Neural cell (in vitro differentiated cells): ENCODE results near the gene RBFOX2. TPM values are rescaled to one million over a fixed set of nuclear protein-coding genes. Genes with fewer than 3 reads are reported as not detected.

Experiments
- H2AFZ ChIP-seq: fragments of 200-600, 300-800 bp; sonication (generic), shearing (Covaris generic); 2 replicates; pipeline ENCODE4 v1.6.0; 2014; ENCODE audit warnings: low read depth, mild to moderate bottlenecking, antibody characterized with exemption, low read length, moderate library complexity
- H3F3A ChIP-seq: fragments of 200-600 bp; shearing (Covaris generic); 2 replicates; pipeline ENCODE4 v1.6.1; 2016; ENCODE audit warnings: mild to moderate bottlenecking, moderate library complexity, mixed read lengths, antibody characterized with exemption, low read length; ENCODE audit not compliant: insufficient read depth, poor library complexity, severe bottlenecking
- H3K27ac ChIP-seq: fragments of 200-600, 300-800 bp; sonication (generic), shearing (Covaris generic); 2 replicates; pipeline ENCODE4 v1.5.1; 2014; ENCODE audit warnings: mild to moderate bottlenecking, low read length, moderate library complexity
- H3K27me3 ChIP-seq: fragments of 300-800, 200-600 bp; sonication (generic), shearing (Covaris generic); 2 replicates; pipeline ENCODE4 v1.6.0; 2014; ENCODE audit warnings: mild to moderate bottlenecking, low read depth, low read length, moderate library complexity; ENCODE audit not compliant: insufficient read depth
- H3K36me3 ChIP-seq: fragments of 300-800, 200-600 bp; sonication (generic), shearing (Covaris generic); 2 replicates; pipeline ENCODE4 v1.5.1; 2014; ENCODE audit warnings: mild to moderate bottlenecking, antibody characterized with exemption, low read length, moderate library complexity; ENCODE audit not compliant: insufficient read depth
- H3K4me2 ChIP-seq: fragments of 300-800, 200-600 bp; sonication (generic), shearing (Covaris generic); 2 replicates; pipeline ENCODE4 v1.6.0; 2014; ENCODE audit warnings: mild to moderate bottlenecking, low read length
- H3K4me3 ChIP-seq: fragments of 300-800, 200-600 bp; sonication (generic), shearing (Covaris generic); 2 replicates; pipeline ENCODE4 v1.5.1; 2014; ENCODE audit warnings: mild to moderate bottlenecking, low read length, moderate library complexity
- H3K79me2 ChIP-seq: fragments of 200-600 bp; shearing (Covaris generic); replicated peaks from 2 replicates; pipeline ENCODE4 v1.6.0; 2014; ENCODE audit warnings: mild to moderate bottlenecking, low read length, moderate library complexity; ENCODE audit not compliant: insufficient read depth
- H3K9ac ChIP-seq: fragments of 300-800, 200-600 bp; sonication (generic), shearing (Covaris generic); 2 replicates; pipeline ENCODE4 v1.6.1; 2016; ENCODE audit warnings: mild to moderate bottlenecking, low read length, mixed read lengths
- H3K9me2 ChIP-seq: fragments of 200-600 bp; shearing (Covaris generic); 2 replicates; pipeline ENCODE4 v1.6.1; 2016; ENCODE audit warnings: mild to moderate bottlenecking, low read length, mixed read lengths; ENCODE audit not compliant: insufficient read depth
- H3K9me3 ChIP-seq: fragments of 200-600, 300-800 bp; sonication (generic), shearing (Covaris generic); 2 replicates; pipeline ENCODE4 v1.6.1; 2016; ENCODE audit warnings: mild to moderate bottlenecking, mixed run types, low read length, moderate library complexity, mixed read lengths
- H4K20me1 ChIP-seq: fragments of 200-600 bp; shearing (Covaris generic); 2 replicates; pipeline ENCODE4 v1.6.1; 2016; ENCODE audit warnings: mild to moderate bottlenecking, mixed run types; ENCODE audit not compliant: insufficient read depth
- EP300 ChIP-seq: fragments of 450-650 bp; conservative IDR thresholded peaks from 2 replicates; pipeline ENCODE4 v1.6.1; 2014; ENCODE audit warnings: antibody characterized with exemption, mild to moderate bottlenecking, moderate library complexity; ENCODE audit not compliant: poor library complexity, severe bottlenecking
- EZH2 ChIP-seq: fragments of 200-600, 300-800 bp; shearing (Covaris generic), sonication (generic); IDR thresholded peaks from 2 replicates; pipeline ENCODE4 v1.6.1; 2014; ENCODE audit warnings: antibody characterized with exemption, low read length, borderline replicate concordance, mild to moderate bottlenecking; ENCODE audit not compliant: insufficient read depth, poor library complexity, severe bottlenecking
- MXI1 ChIP-seq: fragments of 450-650 bp; conservative IDR thresholded peaks from 2 replicates; pipeline ENCODE4 v1.6.1; 2014; ENCODE audit warnings: antibody characterized with exemption, mild to moderate bottlenecking; ENCODE audit not compliant: poor library complexity, severe bottlenecking
- POLR2AphosphoS5 ChIP-seq: IDR thresholded peaks from 2 replicates; pipeline ENCODE4 v1.6.1; 2012
- RAD21 ChIP-seq: fragments of 450-650 bp; conservative IDR thresholded peaks from 2 replicates; pipeline ENCODE4 v1.6.1; 2014; ENCODE audit warnings: antibody characterized with exemption, mild to moderate bottlenecking, moderate library complexity
- SMC3 ChIP-seq: fragments of 450-650 bp; conservative IDR thresholded peaks from 2 replicates; pipeline ENCODE4 v1.6.1; 2014; ENCODE audit warnings: antibody characterized with exemption, mild to moderate bottlenecking, moderate library complexity; ENCODE audit not compliant: poor library complexity
- TAF1 ChIP-seq: IDR thresholded peaks from 2 replicates; pipeline ENCODE4 v1.6.1; 2012; ENCODE audit warnings: low read depth
- polyA plus RNA-seq: library from polyadenylated mRNA; depleted of rRNA; stranded (reverse); fragments of >200 nt; gene quantifications from 2 replicates; pipeline ENCODE4 v1.2.3, GENCODE V29; 2014
- TF ChIP-seq, protein P1 (sequence below): IDR thresholded peaks from 2 replicates; pipeline ENCODE4 v1.6.1; 2012; ENCODE audit warnings: borderline replicate concordance
- TF ChIP-seq, protein P2 (sequence below): fragments of 450-650 bp; IDR thresholded peaks from 2 replicates; pipeline ENCODE4 v1.5.1; 2014; ENCODE audit warnings: antibody characterized with exemption, mild to moderate bottlenecking, moderate library complexity; ENCODE audit not compliant: poor library complexity, severe bottlenecking

RBFOX2 gene
- polyA plus RNA-seq, 1 donor from 2014 or later, result 529 TPM

DNA sequence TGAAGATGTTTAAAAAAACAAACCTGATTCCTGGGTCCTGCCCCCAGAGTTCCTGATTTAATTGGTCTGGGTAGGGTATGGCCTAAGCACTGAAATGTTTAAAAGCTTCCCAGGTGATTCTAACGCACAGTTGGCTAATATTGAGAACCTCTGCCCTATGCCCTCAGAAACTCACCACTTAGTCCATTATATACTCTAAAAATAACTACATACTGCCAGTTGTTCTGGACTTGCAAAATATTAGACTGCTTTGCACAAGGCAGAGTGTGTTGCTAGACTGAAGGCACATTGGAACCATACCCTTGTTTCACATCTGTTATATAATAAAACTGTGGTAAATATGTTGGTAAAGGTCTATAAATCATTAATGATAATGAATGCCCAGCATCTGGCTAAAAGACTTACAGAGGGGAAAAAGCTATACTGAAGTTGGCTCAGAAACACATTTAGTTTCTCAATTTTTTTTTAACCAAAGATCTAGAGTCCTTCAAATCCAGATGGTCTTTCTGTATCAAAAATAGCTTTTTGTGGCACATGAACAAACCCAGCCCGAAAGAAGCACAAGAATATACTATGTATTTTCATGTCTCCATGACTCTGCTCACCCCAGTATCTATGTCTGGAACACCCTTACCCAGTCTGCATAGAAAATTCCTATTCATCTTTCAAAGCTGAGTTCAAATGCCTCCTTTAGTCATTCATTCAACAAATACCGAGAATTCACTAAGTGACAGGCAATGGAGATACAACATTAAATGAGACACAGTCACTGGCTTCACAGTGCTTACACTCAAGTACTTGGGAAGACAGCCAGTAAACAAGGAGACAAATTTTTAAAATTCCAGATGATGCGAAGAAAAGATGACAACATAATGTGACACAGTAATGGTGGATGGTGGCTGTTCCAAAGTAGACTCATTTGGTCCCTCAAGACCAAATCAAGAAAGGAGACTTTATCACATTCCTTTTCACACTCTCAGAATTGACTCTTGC, 44.1 kb downstream of the RBFOX2 start:
- no peaks in the 10 kb centered on the region for H3K9me2 ChIP-seq
- no peaks in the 10 kb centered on the region for H3K9me3 ChIP-seq
- H3F3A ChIP-seq, result no peaks in the 10 kb centered on the region
- no peak overlapping the region for H3K9ac ChIP-seq
- H3K27me3 ChIP-seq, result no peaks in the 10 kb centered on the region
- H4K20me1 ChIP-seq, result no peaks in the 10 kb centered on the region
- H2AFZ ChIP-seq, result no peak overlapping the region
- H3K4me2 ChIP-seq, result no peak overlapping the region
- TF ChIP-seq SMC3 (no peak), POLR2AphosphoS5 (no peak), EP300 (no peak), RAD21 (no peak), TAF1 (no peak), EZH2 (no peak), MXI1 (no peak)
- TF ChIP-seq, protein P1, sequence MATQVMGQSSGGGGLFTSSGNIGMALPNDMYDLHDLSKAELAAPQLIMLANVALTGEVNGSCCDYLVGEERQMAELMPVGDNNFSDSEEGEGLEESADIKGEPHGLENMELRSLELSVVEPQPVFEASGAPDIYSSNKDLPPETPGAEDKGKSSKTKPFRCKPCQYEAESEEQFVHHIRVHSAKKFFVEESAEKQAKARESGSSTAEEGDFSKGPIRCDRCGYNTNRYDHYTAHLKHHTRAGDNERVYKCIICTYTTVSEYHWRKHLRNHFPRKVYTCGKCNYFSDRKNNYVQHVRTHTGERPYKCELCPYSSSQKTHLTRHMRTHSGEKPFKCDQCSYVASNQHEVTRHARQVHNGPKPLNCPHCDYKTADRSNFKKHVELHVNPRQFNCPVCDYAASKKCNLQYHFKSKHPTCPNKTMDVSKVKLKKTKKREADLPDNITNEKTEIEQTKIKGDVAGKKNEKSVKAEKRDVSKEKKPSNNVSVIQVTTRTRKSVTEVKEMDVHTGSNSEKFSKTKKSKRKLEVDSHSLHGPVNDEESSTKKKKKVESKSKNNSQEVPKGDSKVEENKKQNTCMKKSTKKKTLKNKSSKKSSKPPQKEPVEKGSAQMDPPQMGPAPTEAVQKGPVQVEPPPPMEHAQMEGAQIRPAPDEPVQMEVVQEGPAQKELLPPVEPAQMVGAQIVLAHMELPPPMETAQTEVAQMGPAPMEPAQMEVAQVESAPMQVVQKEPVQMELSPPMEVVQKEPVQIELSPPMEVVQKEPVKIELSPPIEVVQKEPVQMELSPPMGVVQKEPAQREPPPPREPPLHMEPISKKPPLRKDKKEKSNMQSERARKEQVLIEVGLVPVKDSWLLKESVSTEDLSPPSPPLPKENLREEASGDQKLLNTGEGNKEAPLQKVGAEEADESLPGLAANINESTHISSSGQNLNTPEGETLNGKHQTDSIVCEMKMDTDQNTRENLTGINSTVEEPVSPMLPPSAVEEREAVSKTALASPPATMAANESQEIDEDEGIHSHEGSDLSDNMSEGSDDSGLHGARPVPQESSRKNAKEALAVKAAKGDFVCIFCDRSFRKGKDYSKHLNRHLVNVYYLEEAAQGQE, result no peak
- TF ChIP-seq, protein P2, sequence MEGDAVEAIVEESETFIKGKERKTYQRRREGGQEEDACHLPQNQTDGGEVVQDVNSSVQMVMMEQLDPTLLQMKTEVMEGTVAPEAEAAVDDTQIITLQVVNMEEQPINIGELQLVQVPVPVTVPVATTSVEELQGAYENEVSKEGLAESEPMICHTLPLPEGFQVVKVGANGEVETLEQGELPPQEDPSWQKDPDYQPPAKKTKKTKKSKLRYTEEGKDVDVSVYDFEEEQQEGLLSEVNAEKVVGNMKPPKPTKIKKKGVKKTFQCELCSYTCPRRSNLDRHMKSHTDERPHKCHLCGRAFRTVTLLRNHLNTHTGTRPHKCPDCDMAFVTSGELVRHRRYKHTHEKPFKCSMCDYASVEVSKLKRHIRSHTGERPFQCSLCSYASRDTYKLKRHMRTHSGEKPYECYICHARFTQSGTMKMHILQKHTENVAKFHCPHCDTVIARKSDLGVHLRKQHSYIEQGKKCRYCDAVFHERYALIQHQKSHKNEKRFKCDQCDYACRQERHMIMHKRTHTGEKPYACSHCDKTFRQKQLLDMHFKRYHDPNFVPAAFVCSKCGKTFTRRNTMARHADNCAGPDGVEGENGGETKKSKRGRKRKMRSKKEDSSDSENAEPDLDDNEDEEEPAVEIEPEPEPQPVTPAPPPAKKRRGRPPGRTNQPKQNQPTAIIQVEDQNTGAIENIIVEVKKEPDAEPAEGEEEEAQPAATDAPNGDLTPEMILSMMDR, result no peak
- no peaks in the 10 kb centered on the region for H3K36me3 ChIP-seq
- H3K4me3 ChIP-seq, result no peak overlapping the region
- H3K27ac ChIP-seq, result no peak overlapping the region
- no peaks in the 10 kb centered on the region for H3K79me2 ChIP-seq

DNA sequence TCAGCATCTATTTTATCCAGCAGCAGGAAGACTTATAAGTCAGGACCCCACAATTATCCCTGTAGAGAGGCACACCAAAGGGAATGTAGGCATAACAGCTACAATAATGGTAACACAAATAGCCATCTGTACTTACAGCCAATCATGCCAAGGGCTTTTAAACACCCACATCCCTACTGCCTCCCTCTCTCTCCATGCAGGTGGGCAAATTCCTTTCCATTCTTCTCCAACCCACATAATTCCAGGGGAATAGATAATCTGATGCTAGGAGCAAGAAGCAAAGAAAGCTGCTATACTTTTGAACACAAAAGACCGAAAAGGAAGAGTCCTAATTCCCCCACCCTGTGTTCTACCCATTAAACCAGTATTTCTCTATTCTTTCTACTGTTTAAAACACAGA, 46.7 kb downstream of the RBFOX2 start:
- Histone ChIP-seq H3K36me3 (no peaks in the 10 kb centered on the region), H3K9ac (no peak overlapping the region), H3K27me3 (no peaks in the 10 kb centered on the region), H2AFZ (no peak overlapping the region), H3K9me2 (no peaks in the 10 kb centered on the region), H3K4me3 (no peak overlapping the region), H3K9me3 (no peaks in the 10 kb centered on the region), H3K79me2 (peaks cover 3% of the 10 kb centered on the region), H4K20me1 (no peaks in the 10 kb centered on the region), H3K4me2 (no peak overlapping the region), H3K27ac (no peak overlapping the region), H3F3A (no peaks in the 10 kb centered on the region)
- TF ChIP-seq SMC3 (no peak), EP300 (peak; percentile 32), POLR2AphosphoS5 (peak; percentile 81), RAD21 (no peak), EZH2 (no peak), TAF1 (no peak), MXI1 (no peak)
- TF ChIP-seq, protein P1, result peak; percentile 65
- TF ChIP-seq, protein P2, result no peak
